Measurements from ENCODE around the gene DIRAS1.
"Not testable (repeated sequence)": the region's sequence is repeated elsewhere in the genome, so short reads cannot be mapped to it uniquely, and the experiment has no call there.

Gene DIRAS1

DNA sequence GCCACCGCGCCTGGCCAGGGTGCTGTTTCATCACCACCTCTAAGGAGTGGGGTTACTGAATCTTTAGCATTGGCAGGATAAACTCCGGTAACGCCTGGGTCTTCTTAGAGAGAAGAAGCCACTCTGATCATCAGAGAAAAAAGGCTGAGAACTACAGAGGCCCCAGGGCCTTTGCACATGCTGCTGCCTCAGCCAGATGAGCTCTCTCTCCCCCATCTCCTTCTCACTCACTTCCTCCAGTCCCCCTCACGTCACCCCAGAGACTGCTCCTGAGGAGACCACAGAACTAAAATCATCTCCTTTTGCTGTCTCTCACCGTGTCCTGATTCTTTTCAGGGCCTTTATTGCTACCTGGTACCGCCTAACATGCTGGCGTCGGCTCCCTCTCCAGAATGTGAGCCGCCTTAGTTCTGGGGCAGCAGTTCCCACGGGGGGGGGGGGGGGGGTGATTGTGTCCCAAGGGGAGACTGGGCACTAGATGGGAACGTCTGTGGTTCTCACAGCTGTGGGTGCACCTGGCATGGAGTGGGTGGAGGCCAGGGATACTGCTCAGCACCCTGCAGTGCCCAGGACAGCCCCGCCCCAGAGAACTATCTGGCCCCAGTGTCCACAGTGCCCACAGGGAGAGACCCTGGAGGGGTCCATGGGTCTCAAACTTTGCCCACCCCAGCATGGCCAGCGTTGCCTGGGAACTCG, 5.1 kb upstream of the DIRAS1 start:
- no peak for DNase-seq

DNA sequence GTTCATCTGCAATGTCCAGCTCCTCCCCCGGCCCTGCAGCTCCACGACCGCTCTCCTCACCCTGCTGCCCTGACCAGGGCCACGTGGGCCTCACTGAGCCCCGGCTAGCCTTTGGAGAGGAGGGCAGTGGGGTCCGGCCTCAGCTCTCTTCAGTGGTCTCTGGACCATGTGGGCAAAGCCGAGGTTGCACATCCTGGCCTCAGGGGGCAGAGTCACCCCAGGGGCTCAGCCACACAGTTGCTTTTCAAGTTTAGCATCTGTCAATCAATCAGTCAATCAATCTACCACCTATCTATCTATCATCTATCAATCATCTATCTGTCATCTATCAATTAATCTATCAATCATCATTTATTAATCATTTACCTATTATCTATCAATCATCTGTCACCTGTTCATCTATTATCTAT, 3.0 kb upstream of the DIRAS1 start:
- no peak for DNase-seq

DNA sequence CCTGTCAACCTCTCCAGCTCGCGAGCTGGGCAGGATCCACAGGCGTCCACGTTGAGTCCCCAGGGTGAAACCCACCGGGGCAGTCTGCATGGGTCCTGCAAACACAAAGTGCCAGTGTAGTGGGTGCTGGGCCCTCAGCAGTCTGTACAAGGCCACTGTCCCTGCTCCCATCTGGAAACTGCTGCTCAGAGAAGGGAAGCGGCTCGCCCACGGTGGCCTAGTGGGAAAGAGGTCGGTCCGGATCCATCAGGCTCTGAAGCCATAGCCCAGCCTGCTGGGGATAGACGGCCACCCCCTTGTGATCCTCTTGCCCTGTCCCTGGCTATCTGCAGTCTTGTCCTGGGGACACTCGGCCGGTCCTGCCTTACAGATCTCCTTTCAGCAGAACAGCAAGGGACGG, 2.6 kb upstream of the DIRAS1 start:
- no peak for DNase-seq

DNA sequence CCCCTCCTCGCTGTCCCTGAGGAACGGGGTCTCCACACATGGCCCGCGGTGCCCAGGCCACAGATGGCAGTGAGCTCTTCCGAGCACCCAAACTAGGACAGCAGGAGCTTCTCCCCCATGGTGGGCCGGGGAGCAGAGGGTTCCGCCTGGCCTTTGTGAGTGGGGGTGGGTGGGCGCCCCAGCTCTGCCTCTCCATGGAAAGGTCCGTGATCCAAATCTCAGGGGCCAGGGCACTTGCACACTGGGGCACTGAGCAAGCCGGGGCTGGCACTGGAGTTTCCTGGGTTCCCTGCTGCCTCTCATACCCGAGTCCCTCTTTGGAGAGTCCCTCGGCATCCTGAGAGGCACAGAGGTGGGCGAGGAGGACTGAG, 2.2 kb upstream of the DIRAS1 start:
- DNase-seq = no peak

DNA sequence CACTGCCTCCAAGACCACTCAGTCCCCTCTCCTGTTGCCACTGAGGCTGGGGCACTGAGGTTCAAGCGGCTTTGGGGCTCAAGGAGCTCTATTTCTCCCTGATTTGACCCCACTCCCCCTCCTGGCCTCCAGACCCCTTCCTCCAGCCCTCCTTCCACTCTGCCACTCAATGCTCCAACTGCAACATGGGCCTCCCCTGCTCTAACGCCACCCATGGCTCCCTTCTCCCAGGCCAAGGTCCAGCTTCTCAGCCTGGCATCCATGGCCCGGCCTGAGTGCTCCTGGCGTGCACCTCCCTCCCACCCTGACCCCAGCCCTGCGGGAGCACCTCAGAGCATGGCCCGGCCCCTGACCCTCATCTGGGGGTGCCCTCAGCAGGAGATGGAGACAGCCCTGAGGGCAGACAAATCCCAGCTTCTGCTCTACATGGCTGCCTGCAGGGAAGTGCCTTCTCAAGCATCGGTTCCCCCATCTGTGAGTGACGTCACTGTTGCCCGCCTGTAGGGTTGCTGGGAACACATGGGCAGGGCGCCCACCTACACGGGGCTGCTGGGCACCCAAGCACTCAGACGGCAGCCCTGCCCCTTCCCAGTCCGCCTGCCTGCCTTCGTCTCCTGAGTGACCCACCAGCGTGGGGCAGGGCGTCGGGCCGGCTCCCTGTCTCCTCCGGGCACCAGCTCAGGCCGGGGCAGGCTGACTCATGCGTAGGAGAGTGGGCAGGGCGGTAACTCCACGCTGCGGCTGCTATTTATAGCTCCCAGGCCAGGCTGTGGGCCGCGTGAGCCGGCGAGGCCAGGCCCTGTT, 1.6 kb upstream of the DIRAS1 start:
- no peak for DNase-seq

DNA sequence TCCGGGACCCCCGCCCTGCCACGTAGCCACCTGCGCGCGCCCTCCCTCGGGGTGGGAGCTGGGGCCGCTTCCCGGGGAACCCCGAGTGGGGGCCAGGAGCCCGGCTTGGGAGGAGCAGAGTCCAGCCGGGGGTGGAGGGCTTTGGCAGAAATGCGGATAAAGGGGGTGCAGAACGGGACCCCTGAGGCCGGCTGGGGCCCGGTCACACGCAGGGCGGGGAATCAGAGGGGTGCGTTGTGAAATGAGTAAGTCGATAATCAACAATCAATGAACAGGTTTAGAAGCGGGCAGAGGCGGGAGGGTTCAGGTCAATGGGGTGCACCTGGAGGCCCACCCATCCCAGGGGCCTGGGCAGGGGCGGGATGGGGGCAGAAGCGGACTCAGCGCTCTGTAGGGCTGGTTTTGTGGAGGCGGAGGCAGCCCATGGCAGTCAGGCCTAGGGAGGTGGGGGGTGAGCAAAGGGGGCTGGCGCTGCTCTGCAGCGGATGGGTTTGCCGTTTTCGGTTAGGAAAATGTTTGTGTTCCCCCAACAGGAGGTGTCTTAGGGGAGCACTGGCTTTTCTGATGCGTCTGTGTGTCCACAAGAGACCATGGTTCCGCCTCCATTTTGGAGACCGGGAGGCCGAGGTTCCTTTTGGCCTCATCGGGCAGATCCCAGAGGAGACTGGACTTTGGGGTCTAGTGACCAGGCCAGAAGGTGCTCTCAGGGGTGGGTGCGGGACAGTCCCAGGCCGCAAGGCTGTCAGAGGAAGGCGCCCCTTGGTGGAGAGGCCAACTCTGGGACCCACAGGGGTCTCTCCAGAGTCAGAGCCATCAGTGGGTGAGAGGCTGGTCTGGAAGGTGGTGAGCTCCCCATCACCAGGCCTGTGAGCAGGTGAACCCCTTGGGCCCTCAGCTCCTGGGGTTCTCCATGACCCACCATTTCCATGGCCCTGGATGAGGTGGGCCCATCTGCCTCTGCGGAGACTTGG, 683 bp upstream of the DIRAS1 start:
- DNase-seq = no peak

DNA sequence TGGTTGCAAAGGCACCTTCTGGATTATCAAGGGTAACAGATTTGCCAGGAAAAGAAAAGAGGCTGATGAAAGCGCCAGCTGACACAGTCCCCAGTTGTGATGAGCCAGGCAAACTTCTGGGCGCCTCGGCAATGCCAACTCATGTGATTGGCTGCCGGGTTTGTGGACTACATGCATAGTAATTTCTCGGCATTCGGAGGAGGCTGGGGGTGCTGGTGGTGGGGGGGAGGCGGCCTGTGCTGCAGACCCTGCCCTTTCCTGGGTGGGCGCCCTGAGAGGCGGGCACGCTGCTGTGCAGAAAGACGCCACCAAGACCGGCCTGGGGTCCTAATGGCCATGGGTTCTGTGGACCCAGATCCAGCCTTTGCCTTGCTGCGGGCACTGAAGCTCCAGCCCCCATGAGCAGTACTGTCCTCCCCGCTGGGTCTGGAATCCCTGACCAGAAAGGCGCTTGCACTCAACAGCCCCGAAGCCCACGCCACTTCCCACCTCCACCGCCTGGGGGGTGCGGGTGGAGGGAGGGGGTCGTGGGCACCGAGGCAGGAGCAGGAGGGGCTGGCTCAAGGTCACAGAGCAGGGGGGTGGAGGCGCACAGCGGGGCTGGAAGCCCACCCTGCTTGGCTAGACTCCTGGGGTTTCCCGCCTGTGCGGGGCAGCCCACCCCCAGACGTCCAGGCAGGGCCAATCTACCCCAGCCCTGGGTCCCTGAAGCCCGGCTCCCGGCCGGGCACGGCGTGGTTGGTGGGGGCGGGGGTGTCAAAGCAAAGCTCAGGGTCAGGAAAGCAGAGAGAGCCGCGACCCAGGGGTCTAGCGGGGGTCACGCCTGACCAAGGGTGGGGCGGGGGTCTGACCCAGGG, 1.0 kb downstream of the DIRAS1 start:
- no peak for DNase-seq

DNA sequence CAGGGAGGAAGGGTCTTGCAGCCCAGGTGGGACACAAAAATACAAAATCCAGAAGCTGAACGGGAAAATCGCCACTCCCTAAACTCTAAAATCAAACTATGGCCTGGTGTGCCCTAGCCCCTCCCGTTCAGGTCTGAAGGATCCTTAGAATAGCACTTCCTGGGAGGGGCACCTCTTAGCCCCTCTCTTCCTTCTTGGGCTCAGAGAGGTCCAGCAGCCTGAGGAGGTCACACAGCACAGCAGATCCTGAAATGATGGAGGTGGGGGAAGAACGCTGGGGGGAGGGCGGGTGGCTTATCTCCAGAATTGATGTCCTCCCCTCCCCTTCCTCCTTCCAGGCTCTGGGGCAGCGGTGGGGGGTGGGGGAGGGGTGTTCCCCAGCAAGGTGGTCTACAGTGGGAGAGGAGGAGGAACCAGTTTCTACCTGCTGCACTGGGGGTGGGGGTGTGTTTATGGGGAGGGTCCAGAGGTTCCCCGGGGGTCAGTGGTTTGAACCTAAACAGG, 1.9 kb downstream of the DIRAS1 start:
- no peak for DNase-seq

DNA sequence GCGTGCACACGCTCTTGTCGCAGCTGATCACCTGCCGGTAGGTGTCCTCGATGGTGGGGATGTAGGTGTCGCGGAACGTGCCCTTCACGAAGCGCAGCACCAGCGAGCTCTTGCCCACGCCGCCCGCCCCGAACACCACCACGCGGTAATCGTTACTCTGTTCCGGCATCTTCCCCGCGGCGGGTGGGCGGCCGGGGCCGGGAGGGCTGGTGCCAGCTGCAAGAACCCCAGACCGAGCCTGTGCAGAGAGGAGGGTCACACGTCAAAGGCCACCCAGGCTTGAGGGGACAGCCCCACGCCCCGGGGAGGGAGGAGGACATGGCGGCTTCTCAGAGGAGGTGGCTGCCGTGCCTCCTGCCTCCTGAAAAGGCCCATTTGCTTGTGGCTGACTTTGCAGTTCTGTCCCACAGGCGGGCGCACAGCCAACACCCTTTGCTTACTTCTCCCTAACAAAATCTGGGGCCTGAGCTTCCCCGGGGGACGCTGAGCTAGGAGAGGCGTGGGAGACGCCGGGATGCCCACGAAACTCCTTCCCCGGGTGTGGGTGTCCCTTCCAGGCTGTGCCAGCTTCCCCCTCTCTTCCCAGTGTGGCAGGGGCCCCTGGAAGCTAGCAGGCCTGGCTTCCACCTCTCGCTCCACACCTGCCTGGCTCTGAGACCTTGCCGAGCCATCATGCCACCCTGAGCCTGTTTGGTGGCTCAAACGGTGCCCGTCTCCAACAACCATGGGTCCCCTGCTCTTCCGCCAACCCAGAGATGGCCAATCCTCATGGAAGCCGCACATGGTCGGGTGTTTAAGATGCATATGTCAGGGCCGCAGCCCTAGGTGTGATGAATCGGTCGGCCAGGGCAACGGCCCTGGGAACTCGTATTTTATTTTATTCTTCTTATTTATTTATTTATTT, 3.3 kb downstream of the DIRAS1 start:
- DNase-seq = no peak

DNA sequence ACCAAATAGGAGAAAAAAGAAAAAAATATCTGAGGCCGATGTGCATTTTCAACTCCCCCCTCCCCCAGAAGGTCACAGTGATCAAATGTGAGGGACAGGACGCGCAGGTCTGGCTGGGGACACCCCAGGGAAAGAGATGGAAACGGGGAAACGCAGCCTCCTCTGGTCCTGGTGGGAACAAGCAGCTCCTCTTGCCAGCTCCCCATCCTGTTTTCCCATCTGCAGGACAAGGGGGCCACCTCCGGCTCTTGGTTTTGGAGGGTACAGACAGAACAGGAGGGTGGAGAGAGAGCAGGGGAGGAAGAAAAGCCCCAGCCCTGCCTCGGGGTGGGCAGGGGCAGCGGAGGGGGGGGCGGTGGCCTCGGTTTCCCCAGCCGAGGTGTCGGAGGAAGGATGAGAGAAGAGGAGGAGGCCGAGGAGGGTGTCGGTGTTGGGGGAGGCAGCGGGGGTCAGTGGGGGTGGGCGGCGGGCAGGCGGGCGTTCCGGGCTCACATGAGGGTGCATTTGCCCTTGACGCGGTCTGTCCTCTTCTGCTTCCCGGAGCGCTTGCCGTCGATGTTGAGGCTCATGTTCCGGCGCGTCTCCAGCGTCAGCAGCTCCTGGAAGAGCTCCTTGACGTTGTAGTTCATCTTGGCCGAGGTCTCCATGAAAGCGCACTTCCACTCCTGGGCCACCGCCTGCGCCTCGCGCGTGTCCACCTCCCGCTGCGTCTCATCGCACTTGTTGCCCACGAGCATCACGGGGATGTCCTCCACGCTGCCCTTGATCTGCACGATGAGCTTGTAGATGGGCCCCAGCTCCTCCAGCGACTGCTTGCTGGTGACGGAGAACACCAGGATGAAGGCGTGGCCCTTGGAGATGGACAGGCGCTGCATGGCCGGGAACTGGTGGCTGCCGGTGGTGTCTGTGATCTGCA, 4.2 kb downstream of the DIRAS1 start:
- DNase-seq = no peak

DNA sequence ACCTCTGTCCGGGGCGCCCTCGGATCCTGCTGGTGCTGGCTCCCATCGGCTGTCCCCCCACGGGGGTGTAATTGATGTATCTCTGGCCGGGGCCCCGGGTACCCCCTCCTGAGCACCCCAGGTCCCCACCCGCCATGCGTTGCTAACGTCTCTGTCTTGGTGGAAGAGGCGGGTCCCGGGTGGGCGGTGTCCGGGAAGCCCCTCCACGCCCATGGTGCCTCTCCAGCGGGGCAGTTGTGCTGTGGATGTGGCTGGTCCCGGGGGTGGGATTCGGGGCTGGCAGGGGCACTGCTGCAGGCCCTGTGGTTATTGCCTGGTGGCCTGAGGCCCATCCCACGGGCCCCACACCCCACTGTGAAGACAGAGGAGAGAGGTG, 4.9 kb downstream of the DIRAS1 start:
- DNase-seq = no peak

DNA sequence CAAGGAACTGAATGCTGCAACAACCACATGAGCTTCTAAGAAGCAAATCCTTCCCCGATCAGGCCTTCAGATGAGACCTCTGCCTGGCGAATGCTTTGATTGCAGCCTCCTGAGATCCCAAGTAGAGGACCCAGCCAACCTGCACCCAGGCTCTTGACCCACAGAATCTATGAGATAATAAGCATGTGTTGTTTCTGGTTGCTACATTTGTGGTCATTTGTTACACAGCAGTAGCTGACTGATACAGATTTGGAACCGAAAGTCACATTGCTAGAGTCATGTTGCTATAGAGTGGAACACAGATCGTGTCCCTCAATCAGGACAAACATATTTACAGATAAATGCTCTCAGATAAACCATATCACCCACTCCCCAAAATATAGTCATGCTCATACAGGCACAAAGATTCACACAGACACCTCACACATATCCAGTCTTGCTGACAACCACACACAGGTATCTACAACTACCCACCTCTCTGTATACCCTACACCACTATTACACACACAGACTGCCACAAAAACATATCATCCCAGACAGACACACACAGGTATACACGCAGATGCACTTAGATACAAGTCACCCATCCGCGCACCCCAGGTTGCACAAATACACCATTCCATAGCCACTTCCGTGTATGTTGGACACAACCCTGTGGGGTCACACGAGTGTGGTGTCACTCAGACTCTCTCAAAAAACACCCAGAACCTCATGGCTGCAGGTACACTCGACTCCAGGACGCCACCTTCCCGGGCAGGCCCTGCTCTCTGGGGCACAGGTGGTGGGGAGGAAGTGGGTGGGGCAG, 5.5 kb downstream of the DIRAS1 start:
- no peak for DNase-seq

DNA sequence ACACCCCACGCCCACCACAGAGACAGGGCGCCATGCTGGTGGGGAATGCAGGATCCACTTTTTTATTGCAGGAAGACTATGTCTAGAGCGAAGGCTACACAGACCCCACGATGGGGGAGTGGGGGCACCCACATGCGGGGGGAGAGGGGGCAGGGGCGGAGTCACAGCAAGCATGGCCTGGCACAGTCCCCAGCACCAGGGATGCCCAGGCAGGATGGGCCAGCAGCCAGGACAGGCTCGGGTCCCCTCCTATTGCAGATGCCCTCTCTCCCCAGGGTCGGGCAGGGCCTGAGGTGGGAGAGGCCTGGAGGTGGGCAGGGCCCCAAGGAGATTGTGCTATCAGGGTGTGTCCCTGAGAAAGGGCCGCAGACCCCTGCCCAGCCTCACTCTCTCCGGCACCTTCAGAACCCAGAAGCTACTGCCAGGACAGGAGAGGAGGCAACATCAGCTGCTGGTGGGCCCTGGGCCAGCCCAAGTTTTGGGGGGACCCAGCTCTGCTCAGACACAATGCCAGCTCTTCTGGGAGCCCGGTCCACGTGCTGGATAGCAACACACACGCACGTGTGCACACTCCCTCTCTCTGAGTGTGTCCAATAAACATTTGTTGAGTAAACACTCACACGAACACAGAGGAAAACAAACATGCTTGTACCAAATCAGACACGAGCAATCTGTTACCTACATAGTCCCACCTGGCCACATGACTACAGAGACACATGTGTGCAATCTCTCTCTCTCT, 6.5 kb downstream of the DIRAS1 start:
- no peak for DNase-seq

DNA sequence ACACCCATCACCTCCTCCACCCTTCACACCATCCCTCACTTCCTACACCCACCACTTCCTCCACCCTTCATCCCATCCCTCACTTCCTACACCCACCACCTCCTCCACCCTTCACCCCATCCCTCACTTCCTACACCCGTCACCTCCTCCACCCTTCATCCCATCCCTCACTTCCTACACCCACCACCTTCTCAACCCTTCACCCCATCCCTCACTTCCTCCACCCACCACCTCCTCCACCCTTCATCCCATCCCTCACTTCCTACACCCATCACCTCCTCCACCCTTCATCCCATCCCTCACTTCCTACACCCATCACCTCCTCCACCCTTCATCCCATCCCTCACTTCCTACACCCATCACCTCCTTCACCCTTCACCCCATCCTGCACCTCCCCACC, 7.1 kb downstream of the DIRAS1 start:
- DNase-seq = not testable (repeated sequence)

DNA sequence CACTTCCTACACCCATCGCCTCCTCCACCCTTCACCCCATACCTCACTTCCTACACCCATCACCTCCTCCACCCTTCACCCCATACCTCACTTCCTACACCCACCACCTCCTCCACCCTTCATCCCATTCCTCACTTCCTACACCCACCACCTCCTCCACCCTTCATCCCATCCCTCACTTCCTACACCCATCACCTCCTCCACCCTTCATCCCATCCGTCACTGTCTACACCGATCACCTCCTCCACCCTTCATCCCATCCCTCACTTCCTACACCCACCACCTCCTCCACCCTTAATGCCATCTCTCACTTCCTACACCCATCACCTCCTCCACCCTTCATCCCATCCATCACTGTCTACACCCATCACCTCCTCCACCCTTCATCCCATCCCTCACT, 8.0 kb downstream of the DIRAS1 start:
- not testable (repeated sequence) for DNase-seq

DNA sequence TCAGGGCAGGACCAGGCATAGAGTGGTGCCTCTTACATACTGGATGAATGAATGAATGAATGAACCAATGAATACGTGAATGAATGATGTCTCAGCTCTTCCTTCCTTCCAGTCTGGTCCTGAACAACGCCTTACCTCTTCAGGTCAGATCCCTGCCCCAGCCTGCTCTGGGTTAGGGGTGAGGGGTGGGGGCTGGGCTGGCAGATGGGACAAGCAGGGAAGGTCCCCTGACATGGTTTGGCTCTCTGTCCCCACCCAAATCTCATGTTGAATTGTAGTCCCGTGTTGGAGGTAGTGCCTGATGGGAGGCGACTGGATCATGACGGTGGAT, 9.3 kb downstream of the DIRAS1 start:
- DNase-seq = no peak

DNA sequence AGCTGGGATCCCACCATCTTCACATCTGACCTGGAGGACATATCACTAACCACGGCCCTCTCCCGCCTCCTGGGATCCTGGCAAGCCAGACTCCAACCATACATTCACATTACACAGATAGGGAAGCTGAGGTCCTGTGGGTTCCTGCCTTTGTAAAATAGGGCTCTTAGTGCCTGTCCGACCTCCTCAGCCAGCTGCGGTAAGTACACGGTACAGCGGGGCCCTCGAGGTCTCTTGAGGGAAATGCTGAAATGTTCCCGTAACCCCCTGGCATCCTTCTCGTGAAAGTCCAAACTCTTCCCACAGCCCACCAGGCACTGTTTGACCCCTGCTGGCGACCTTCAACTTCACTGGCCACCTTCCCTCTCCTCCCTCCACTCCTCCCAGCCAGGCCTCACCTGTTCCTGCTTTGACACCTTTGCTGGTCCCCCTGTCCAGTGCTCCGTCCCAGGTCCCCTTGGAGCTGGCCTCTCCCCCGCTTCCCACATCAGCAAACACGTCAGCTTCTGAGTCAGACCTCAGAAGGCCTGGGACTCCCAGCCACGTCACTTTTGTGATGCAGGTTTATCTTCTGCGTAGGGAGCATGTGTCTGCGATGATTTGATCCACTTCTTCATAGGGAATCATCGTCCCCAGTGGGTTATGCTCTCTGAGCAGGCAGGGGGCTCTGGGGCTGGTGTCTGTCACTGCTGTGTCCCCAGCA, 9.8 kb downstream of the DIRAS1 start:
- no peak for DNase-seq

DNA sequence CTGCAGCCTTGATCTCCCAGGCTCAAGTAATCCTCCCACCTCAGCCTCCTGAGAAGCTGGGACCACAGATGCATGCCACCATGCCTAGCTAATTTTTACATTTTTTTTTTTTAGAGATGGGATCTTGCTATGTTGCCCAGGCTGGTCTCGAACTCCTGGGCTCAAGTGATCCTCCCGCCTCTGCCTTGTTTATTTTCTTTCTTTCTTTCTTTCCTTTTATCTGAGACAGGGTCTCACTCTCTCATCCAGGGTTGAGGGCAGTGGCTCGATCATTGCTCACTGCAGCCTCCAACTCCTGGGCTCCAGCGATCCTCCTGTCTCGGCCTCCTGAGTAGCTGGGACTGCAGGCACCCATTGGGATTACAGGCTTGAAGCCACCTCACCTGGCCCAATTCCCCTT, 14.9 kb downstream of the DIRAS1 start:
- DNase-seq = no peak
